K562 (cell line): ENCODE results near the gene POLR3E. TPM values are rescaled to one million over a fixed set of nuclear protein-coding genes. Genes with fewer than 3 reads are reported as not detected.
A peak's percentile ranks its signal among the peaks of the same experiment; 100 is the strongest.

Experiments
- ARID1B ChIP-seq: fragments of 450-650 bp; IDR thresholded peaks from 2 replicates; pipeline ENCODE4 v1.6.1; 2016; ENCODE audit warnings: antibody characterized with exemption, mild to moderate bottlenecking, inconsistent platforms
- CBX1 ChIP-seq: sonication (generic); IDR thresholded peaks from 2 replicates; pipeline ENCODE4 v1.6.1; 2016; ENCODE audit warnings: antibody characterized with exemption, low read depth, mild to moderate bottlenecking
- CBX8 ChIP-seq: fragments of 200-600 bp; sonication (generic); IDR thresholded peaks from 2 replicates; pipeline ENCODE4 v1.6.1; 2012; ENCODE audit warnings: borderline replicate concordance, mixed run types, low read depth, mild to moderate bottlenecking, moderate library complexity, mixed read lengths, low read length, control low read depth, inconsistent platforms; ENCODE audit not compliant: poor library complexity, severe bottlenecking; ENCODE audit errors: extremely low read depth
- E2F3 ChIP-seq: fragments of 250-450 bp; sonication (Bioruptor Pico); IDR thresholded peaks from 2 replicates; pipeline ENCODE4 v1.4.0; 2020; ENCODE audit warnings: mild to moderate bottlenecking
- GABPB2 ChIP-seq: fragments of 250-450 bp; sonication (Bioruptor Pico); conservative IDR thresholded peaks from 2 replicates; pipeline ENCODE4 v1.5.1; 2021; ENCODE audit warnings: mild to moderate bottlenecking
- HDAC8 ChIP-seq: fragments of 450-650 bp; IDR thresholded peaks from 2 replicates; pipeline ENCODE4 v1.6.1; 2016; ENCODE audit warnings: mild to moderate bottlenecking, missing genetic modification characterization, moderate library complexity, missing compliant biosample characterization
- MECOM ChIP-seq: fragments of 250-450 bp; sonication (Bioruptor Pico); IDR thresholded peaks from 2 replicates; pipeline ENCODE4 v1.8.0; 2022; ENCODE audit warnings: inconsistent platforms
- MTA2 ChIP-seq: fragments of 450-650 bp; IDR thresholded peaks from 2 replicates; pipeline ENCODE4 v1.6.1; 2016; ENCODE audit warnings: low read depth
- POLR2G ChIP-seq: fragments of 200-400 bp; formaldehyde crosslinking; IDR thresholded peaks from 2 replicates; pipeline ENCODE4 v1.6.1; 2017; ENCODE audit warnings: low read depth, mild to moderate bottlenecking, antibody characterized with exemption, low read length, moderate library complexity
- RBM17 ChIP-seq: fragments of 200-400 bp; formaldehyde crosslinking; IDR thresholded peaks from 2 replicates; pipeline ENCODE4 v1.6.1; 2017; ENCODE audit warnings: low read depth, mild to moderate bottlenecking, low read length, borderline replicate concordance
- RBM34 ChIP-seq: fragments of 200-400 bp; formaldehyde crosslinking; IDR thresholded peaks from 2 replicates; pipeline ENCODE4 v1.6.1; 2018; ENCODE audit warnings: low read length, borderline replicate concordance; ENCODE audit not compliant: insufficient read depth
- STAT5B ChIP-seq: fragments of 250-450 bp; sonication (Bioruptor Pico); IDR thresholded peaks from 2 replicates; pipeline ENCODE4 v1.8.0; 2021; ENCODE audit warnings: mild to moderate bottlenecking, inconsistent platforms
- U2AF1 ChIP-seq: fragments of 200-400 bp; formaldehyde crosslinking; optimal IDR thresholded peaks from 2 replicates; pipeline ENCODE3; 2017; ENCODE audit warnings: mild to moderate bottlenecking, low read depth, low read length, moderate library complexity
- ZC3H11A ChIP-seq: IDR thresholded peaks from 2 replicates; pipeline ENCODE4 v1.6.1; 2012; ENCODE audit warnings: low read depth, low read length, improper control_type of control experiment
- ZNF24 ChIP-seq: fragments of 450-650 bp; IDR thresholded peaks from 2 replicates; pipeline ENCODE4 v1.6.1; 2016
- polyA plus RNA-seq, 8 experiments: library from polyadenylated mRNA; depleted of rRNA in 4 of 8; stranded (reverse) in 5 of 8; unstranded in 3 of 8; fragments of >200 nt; fragmentation: Nextera tagmentation in 2 of 8; fragmentation: Illumina TruSeq in 1 of 8; extraction: Ambion mirVana in 2 of 8; extraction: Trizol in 1 of 8; gene quantifications; 2 replicates each; pipeline versions ENCODE4 v1.2.1 to v1.2.3, GENCODE V29; 2011 to 2014; ENCODE audit warnings: inconsistent platforms in 1 of 8, missing spikeins in 1 of 8
- total RNA-seq, 7 experiments: library from RNA; depleted of rRNA in 6 of 7; stranded (reverse); fragments of >200 nt in 6 of 7; fragmentation: Illumina TruSeq in 2 of 7; extraction: Trizol in 2 of 7; gene quantifications; 2 replicates each; pipeline versions ENCODE4 v1.2.1 to v1.2.3, GENCODE V29; 2011 to 2021; ENCODE audit warnings: low replicate concordance in 1 of 7
- TF ChIP-seq, protein P1 (sequence below), 2 experiments: IDR thresholded peaks; 2 replicates each; pipeline ENCODE4 v1.6.1; 2012; ENCODE audit warnings: improper control_type of control experiment in 2 of 2, low read depth in 2 of 2, low read length in 2 of 2, borderline replicate concordance in 1 of 2
- TF ChIP-seq, protein P2 (sequence below): fragments of 450-650 bp; IDR thresholded peaks from 2 replicates; pipeline ENCODE4 v1.6.1; 2016; ENCODE audit warnings: low read depth, mild to moderate bottlenecking, moderate library complexity
- TF ChIP-seq, protein P3 (sequence below): fragments of 450-650 bp; IDR thresholded peaks from 2 replicates; pipeline ENCODE4 v1.6.1; 2016; ENCODE audit warnings: missing biosample characterization, missing genetic modification characterization
- TF ChIP-seq, protein P4 (sequence below): sonication (generic); formaldehyde crosslinking; IDR thresholded peaks from 2 replicates; pipeline ENCODE4 v1.8.0; 2023; ENCODE audit warnings: missing genetic modification reagents, mild to moderate bottlenecking, borderline replicate concordance

The POLR3E gene
- total and polyA plus RNA-seq, 9 of the 15 experiments (the other 6 are each of a cell fraction or from before 2014, with no cell fraction given), result 17.7 to 151 (median 82.6) TPM

DNA sequence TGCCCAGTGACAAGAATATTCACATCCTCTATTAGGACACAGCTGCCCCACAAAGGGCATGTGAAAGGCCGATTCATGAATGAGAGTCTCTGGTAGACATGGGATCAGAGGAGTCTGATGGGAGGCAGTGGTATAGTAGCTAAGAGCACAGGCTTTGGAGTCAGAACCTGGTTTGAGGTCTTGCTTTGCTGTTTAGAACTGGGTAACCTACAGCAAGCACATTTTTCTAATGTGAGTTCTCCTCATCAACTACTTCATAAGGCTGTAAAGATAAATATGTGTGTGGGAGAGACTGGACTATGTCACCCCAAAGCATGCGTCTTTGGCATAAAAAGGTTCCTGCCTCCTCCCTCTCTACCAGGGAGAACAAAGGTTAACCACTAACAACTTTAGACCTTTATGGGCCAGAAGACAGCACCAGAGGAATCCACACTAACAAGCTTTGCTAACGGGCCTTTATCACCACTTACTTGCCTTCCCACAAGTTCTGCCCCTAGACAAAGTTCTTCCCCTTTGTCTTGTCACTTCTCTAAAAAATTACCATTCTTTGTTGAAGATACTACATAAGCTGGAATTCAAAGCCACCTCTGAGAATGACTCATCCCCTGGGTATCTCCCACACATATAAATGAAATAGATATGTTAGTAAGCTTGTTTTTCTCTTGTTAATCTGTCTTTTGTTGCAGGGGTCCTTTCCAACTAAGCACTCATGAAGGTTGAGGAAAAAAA, 56.1 kb downstream of the POLR3E start (continued):
- TF ChIP-seq, protein P1, sequence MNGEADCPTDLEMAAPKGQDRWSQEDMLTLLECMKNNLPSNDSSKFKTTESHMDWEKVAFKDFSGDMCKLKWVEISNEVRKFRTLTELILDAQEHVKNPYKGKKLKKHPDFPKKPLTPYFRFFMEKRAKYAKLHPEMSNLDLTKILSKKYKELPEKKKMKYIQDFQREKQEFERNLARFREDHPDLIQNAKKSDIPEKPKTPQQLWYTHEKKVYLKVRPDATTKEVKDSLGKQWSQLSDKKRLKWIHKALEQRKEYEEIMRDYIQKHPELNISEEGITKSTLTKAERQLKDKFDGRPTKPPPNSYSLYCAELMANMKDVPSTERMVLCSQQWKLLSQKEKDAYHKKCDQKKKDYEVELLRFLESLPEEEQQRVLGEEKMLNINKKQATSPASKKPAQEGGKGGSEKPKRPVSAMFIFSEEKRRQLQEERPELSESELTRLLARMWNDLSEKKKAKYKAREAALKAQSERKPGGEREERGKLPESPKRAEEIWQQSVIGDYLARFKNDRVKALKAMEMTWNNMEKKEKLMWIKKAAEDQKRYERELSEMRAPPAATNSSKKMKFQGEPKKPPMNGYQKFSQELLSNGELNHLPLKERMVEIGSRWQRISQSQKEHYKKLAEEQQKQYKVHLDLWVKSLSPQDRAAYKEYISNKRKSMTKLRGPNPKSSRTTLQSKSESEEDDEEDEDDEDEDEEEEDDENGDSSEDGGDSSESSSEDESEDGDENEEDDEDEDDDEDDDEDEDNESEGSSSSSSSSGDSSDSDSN (IDR thresholded peaks at IDR 0.05; ENCODE audit: borderline replicate concordance in 1 of 2, low read depth in 2 of 2, low read length in 2 of 2), result no peak
- TF ChIP-seq, protein P2, sequence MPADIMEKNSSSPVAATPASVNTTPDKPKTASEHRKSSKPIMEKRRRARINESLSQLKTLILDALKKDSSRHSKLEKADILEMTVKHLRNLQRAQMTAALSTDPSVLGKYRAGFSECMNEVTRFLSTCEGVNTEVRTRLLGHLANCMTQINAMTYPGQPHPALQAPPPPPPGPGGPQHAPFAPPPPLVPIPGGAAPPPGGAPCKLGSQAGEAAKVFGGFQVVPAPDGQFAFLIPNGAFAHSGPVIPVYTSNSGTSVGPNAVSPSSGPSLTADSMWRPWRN, result no peak
- TF ChIP-seq RBM17 (no peak), U2AF1 (no peak), STAT5B (no peak), MECOM (CRISPR knock-in tag) (peak; percentile 77; the same call in 1 of the 2 replicates), RBM34 (no peak), ZNF24 (no peak), HDAC8 (tag) (no peak), ARID1B (peak; percentile 74), CBX1 (no peak), POLR2G (no peak), CBX8 (no peak), MTA2 (no peak), E2F3 (no peak), GABPB2 (no peak), ZC3H11A (no peak)
- TF ChIP-seq, protein P3, sequence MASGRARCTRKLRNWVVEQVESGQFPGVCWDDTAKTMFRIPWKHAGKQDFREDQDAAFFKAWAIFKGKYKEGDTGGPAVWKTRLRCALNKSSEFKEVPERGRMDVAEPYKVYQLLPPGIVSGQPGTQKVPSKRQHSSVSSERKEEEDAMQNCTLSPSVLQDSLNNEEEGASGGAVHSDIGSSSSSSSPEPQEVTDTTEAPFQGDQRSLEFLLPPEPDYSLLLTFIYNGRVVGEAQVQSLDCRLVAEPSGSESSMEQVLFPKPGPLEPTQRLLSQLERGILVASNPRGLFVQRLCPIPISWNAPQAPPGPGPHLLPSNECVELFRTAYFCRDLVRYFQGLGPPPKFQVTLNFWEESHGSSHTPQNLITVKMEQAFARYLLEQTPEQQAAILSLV (tag), result no peak
- TF ChIP-seq, protein P4, sequence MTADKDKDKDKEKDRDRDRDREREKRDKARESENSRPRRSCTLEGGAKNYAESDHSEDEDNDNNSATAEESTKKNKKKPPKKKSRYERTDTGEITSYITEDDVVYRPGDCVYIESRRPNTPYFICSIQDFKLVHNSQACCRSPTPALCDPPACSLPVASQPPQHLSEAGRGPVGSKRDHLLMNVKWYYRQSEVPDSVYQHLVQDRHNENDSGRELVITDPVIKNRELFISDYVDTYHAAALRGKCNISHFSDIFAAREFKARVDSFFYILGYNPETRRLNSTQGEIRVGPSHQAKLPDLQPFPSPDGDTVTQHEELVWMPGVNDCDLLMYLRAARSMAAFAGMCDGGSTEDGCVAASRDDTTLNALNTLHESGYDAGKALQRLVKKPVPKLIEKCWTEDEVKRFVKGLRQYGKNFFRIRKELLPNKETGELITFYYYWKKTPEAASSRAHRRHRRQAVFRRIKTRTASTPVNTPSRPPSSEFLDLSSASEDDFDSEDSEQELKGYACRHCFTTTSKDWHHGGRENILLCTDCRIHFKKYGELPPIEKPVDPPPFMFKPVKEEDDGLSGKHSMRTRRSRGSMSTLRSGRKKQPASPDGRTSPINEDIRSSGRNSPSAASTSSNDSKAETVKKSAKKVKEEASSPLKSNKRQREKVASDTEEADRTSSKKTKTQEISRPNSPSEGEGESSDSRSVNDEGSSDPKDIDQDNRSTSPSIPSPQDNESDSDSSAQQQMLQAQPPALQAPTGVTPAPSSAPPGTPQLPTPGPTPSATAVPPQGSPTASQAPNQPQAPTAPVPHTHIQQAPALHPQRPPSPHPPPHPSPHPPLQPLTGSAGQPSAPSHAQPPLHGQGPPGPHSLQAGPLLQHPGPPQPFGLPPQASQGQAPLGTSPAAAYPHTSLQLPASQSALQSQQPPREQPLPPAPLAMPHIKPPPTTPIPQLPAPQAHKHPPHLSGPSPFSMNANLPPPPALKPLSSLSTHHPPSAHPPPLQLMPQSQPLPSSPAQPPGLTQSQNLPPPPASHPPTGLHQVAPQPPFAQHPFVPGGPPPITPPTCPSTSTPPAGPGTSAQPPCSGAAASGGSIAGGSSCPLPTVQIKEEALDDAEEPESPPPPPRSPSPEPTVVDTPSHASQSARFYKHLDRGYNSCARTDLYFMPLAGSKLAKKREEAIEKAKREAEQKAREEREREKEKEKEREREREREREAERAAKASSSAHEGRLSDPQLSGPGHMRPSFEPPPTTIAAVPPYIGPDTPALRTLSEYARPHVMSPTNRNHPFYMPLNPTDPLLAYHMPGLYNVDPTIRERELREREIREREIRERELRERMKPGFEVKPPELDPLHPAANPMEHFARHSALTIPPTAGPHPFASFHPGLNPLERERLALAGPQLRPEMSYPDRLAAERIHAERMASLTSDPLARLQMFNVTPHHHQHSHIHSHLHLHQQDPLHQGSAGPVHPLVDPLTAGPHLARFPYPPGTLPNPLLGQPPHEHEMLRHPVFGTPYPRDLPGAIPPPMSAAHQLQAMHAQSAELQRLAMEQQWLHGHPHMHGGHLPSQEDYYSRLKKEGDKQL (CRISPR knock-in tag), result no peak
